K562 (cell line): Measurements from ENCODE around the gene HPX. TPM values are rescaled to one million over a fixed set of nuclear protein-coding genes. Genes with fewer than 3 reads are reported as not detected.

Source experiments
- ATAC-seq: fragments of 200-7000 bp; cut with Tn5 transposase; 3 replicates; pipeline ENCODE4 v1.9.1; 2020; ENCODE audit warnings: moderate library complexity
- BruUV-seq: library from RNA; stranded (reverse); fragments of 400-500 nt; replicated peaks from 2 replicates; lab custom pipeline; 2021; lab: Mats Ljungman, UMichigan
- CTCF ChIA-PET: fragments of 300-600 bp; formaldehyde crosslinking; extraction: SDS; loops from one replicate; lab custom pipeline; 2021; ENCODE audit warnings: low intra/inter-chr PET ratio; lab: Yijun Ruan, JAX
- POLR2A ChIA-PET: fragments of 300-600, 350-650 bp; sonication (Branson Sonifier 250); formaldehyde crosslinking; extraction: SDS; loops from one replicate; lab custom pipeline; 2021; ENCODE audit warnings: antibody characterized with exemption, inconsistent platforms; lab: Yijun Ruan, JAX
- DNase-seq, 4 experiments: peaks; one replicate each; pipeline versions ENCODE4 v3.0.0 to v3.0.0-alpha.2; 2011 to 2018; ENCODE audit warnings: low spot score in 3 of 4, mixed read lengths in 3 of 4; ENCODE audit errors: extremely low read depth in 1 of 4
- FAIRE-seq: peaks from 2 replicates; lab custom pipeline; 2011; peaks lifted over from hg19 to GRCh38; lab: Jason Lieb, UNC
- H2AFZ ChIP-seq: 2 replicates; pipeline ENCODE4 v1.6.0; 2011; ENCODE audit warnings: low read depth, low read length, control low read depth, inconsistent platforms
- H3K27ac ChIP-seq: fragments of 200-600 bp; 3 replicates; pipeline ENCODE4 v1.8.0; 2011; ENCODE audit warnings: low read depth, mild to moderate bottlenecking, control low read depth, inconsistent platforms, low read length, moderate library complexity, mixed read lengths; ENCODE audit errors: extremely low read depth
- H3K27me3 ChIP-seq, 2 experiments: fragments of 300-600 bp in 1 of 2; 2 replicates in 1 of 2; 3 replicates in 1 of 2; pipeline versions ENCODE4 v1.6.0 to v1.8.0; 2011; ENCODE audit warnings: inconsistent platforms in 2 of 2, low read length in 2 of 2, mild to moderate bottlenecking in 1 of 2, mixed read lengths in 1 of 2, moderate library complexity in 1 of 2; ENCODE audit not compliant: control insufficient read depth in 2 of 2, insufficient read depth in 2 of 2
- H3K36me3 ChIP-seq: fragments of 300-600 bp; 3 replicates; pipeline ENCODE4 v1.8.0; 2011; ENCODE audit warnings: mild to moderate bottlenecking, low read length, inconsistent platforms; ENCODE audit not compliant: control insufficient read depth, insufficient read depth
- H3K4me1 ChIP-seq, 2 experiments: fragments of 200-600 bp in 1 of 2; replicated peaks in 1 of 2; 2 replicates in 1 of 2; 3 replicates in 1 of 2; pipeline versions ENCODE4 v1.5.1 to v1.8.0; 2011; ENCODE audit warnings: inconsistent platforms in 2 of 2, low read length in 2 of 2, mild to moderate bottlenecking in 1 of 2, mixed read lengths in 1 of 2, moderate library complexity in 1 of 2; ENCODE audit not compliant: control insufficient read depth in 2 of 2, insufficient read depth in 2 of 2
- H3K4me2 ChIP-seq: 2 replicates; pipeline ENCODE4 v1.6.1; 2011; ENCODE audit warnings: low read length, control low read depth, inconsistent platforms, mixed read lengths; ENCODE audit not compliant: insufficient read depth
- H3K4me3 ChIP-seq: fragments of 200-600 bp; sonication (generic), shearing (Covaris generic); 2 replicates; pipeline ENCODE4 v1.5.1; 2016; ENCODE audit warnings: control low read depth, inconsistent platforms
- H3K79me2 ChIP-seq: fragments of 200-600 bp; 3 replicates; pipeline ENCODE4 v1.8.0; 2011; ENCODE audit warnings: low read length, inconsistent platforms; ENCODE audit not compliant: control insufficient read depth, insufficient read depth
- H3K9ac ChIP-seq, 2 experiments: 2 replicates each; pipeline versions ENCODE4 v1.6.0 to v1.6.1; 2011; ENCODE audit warnings: low read depth in 2 of 2, low read length in 2 of 2, control low read depth in 1 of 2, inconsistent platforms in 1 of 2, mild to moderate bottlenecking in 1 of 2, mixed read lengths in 1 of 2; ENCODE audit not compliant: insufficient read depth in 1 of 2
- H3K9me1 ChIP-seq: one replicate; pipeline ENCODE4 v1.6.0; 2011; ENCODE audit warnings: inconsistent platforms, mild to moderate bottlenecking, low read length, moderate library complexity; ENCODE audit not compliant: control insufficient read depth, insufficient read depth
- H3K9me3 ChIP-seq: replicated peaks from 2 replicates; pipeline ENCODE4 v1.5.1; 2011; ENCODE audit warnings: low read depth, low read length, inconsistent platforms; ENCODE audit not compliant: control insufficient read depth, insufficient read depth
- H4K20me1 ChIP-seq: replicated peaks from 2 replicates; pipeline ENCODE4 v1.6.1; 2011; ENCODE audit warnings: low read length, inconsistent platforms, mixed read lengths; ENCODE audit not compliant: control insufficient read depth, insufficient read depth
- WGBS: fragments of 100-300 bp; shearing (Covaris generic); methylation state at CpG from one replicate; pipeline ENCODE4 v1.1.6; 2016; ENCODE audit warnings: low coverage, mixed read lengths; ENCODE audit not compliant: insufficient coverage; ENCODE audit errors: missing lambda C conversion rate; 5-methylcytosine and 5-hydroxymethylcytosine counted together
- in situ Hi-C: fragments of 300-500 bp; cut with MboI; formaldehyde crosslinking; loops from 4 replicates; pipeline ENCODE4 v1.15.0; 2018; ENCODE audit warnings: inconsistent platforms, mixed read lengths
- intact Hi-C: fragments of 100-400 bp; cut with micrococcal nuclease; formaldehyde crosslinking; loops from 2 replicates; pipeline ENCODE4 v1.14.2; 2022
- polyA plus RNA-seq, 8 experiments: library from polyadenylated mRNA; depleted of rRNA in 4 of 8; stranded (reverse) in 5 of 8; unstranded in 3 of 8; fragments of >200 nt; fragmentation: Nextera tagmentation in 2 of 8; fragmentation: Illumina TruSeq in 1 of 8; extraction: Ambion mirVana in 2 of 8; extraction: Trizol in 1 of 8; gene quantifications; 2 replicates each; pipeline versions ENCODE4 v1.2.1 to v1.2.3, GENCODE V29; 2011 to 2014; ENCODE audit warnings: inconsistent platforms in 1 of 8, missing spikeins in 1 of 8
- total RNA-seq, 7 experiments: library from RNA; depleted of rRNA in 6 of 7; stranded (reverse); fragments of >200 nt in 6 of 7; fragmentation: Illumina TruSeq in 2 of 7; extraction: Trizol in 2 of 7; gene quantifications; 2 replicates each; pipeline versions ENCODE4 v1.2.1 to v1.2.3, GENCODE V29; 2011 to 2021; ENCODE audit warnings: low replicate concordance in 1 of 7
- TF ChIP-seq, protein P1 (sequence below): fragments of 450-650 bp; IDR thresholded peaks from 2 replicates; pipeline ENCODE4 v1.6.1; 2016; ENCODE audit warnings: antibody characterized with exemption
- TF ChIP-seq, protein P2 (sequence below), 2 experiments: IDR thresholded peaks in 1 of 2; conservative IDR thresholded peaks in 1 of 2; 2 replicates each; pipeline ENCODE4 v1.6.1; 2016; ENCODE audit warnings: low read depth in 2 of 2, mild to moderate bottlenecking in 1 of 2, missing compliant biosample characterization in 1 of 2, missing genetic modification characterization in 1 of 2, moderate library complexity in 1 of 2

The HPX gene
- total and polyA plus RNA-seq, 9 of the 15 experiments (the other 6 are each of a cell fraction or from before 2014, with no cell fraction given), result 0.12 to 1.2 (median 0.49) TPM; not detected in 1

DNA sequence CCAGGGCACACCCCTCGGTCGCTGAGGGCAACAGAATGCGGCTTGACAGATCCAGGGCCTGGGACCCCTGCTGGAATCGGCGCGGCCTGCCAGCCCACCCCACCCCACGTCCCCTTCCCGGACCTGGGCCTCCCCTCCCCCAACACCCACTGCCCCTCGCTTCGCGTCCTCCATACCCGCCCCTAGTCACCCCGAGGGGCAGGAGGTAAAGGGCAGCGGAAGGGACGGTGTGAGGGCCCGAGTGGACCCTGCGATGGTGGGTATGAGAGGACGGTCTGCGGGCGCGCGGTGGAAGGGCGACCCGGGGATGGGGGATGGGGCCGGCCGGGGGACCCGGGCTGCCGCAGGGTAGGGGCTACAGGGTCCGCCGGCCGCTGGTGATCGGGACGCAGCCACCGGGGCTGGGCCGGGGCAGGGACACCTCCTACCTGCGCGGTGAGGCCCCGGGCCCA lies 22.2 kb downstream of the HPX start:
- intact Hi-C loops, result no loop called here
- WGBS, result 32% methylated on average over 4 of the region's 38 CpGs
- Histone ChIP-seq H4K20me1 (0 out of 2 replicates have a peak, but pooled peaks cover 3% of the 10 kb centered on the region), H3K27ac (no peak overlapping the region), H3K9me1 (no peaks in the 10 kb centered on the region), H3K4me1 (peaks cover 4 to 13% of the 10 kb centered on the region in 2 experiments; a peak in 4 of 5 replicates), H3K9me3 (no peaks in the 10 kb centered on the region; the same call in 1 of the 2 replicates), H3K9ac (peak overlapping the region; percentile 65 to 93; a peak in 2 of 4 replicates), H3K36me3 (no peaks in the 10 kb centered on the region), H3K27me3 (peaks cover 42 to 54% of the 10 kb centered on the region in 2 experiments), H2AFZ (no peak overlapping the region), H3K4me2 (peak overlapping the region; percentile 73), H3K79me2 (no peaks in the 10 kb centered on the region), H3K4me3 (peak overlapping the region; percentile 85)
- in situ Hi-C loops, result no loop called here
- BruUV-seq, result no TSS peak
- ChIA-PET CTCF (no interaction called here), POLR2A (interaction anchor here (0.6 to 2.4 kb wide), 6 partner anchors 9 to 68 kb away, joined by 3 to 11 read pairs (median 4); partner anchors contain the start of gene TRIM3)
- no peak; the same call in 2 of the 3 replicates for ATAC-seq
- FAIRE-seq, result no peak
- no peak for DNase-seq
- TF ChIP-seq, protein P1, sequence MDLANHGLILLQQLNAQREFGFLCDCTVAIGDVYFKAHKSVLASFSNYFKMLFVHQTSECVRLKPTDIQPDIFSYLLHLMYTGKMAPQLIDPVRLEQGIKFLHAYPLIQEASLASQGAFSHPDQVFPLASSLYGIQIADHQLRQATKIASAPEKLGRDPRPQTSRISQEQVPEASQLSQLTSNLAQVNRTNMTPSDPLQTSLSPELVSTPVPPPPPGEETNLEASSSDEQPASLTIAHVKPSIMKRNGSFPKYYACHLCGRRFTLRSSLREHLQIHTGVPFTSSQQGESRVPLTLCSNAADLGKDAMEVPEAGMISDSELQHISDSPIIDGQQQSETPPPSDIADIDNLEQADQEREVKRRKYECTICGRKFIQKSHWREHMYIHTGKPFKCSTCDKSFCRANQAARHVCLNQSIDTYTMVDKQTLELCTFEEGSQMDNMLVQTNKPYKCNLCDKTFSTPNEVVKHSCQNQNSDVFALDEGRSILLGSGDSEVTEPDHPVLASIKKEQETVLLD, result no peak
- TF ChIP-seq, protein P2, sequence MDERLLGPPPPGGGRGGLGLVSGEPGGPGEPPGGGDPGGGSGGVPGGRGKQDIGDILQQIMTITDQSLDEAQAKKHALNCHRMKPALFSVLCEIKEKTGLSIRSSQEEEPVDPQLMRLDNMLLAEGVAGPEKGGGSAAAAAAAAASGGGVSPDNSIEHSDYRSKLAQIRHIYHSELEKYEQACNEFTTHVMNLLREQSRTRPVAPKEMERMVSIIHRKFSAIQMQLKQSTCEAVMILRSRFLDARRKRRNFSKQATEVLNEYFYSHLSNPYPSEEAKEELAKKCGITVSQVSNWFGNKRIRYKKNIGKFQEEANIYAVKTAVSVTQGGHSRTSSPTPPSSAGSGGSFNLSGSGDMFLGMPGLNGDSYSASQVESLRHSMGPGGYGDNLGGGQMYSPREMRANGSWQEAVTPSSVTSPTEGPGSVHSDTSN (CRISPR knock-in tag; IDR thresholded peaks at IDR 0.05; ENCODE audit: low read depth), result 0 out of 2 replicates have a peak, but pooled peaks have one; percentile 7
- TF ChIP-seq, protein P2 (tag; conservative IDR thresholded peaks at IDR 0.05; ENCODE audit: low read depth), result no peak
